ENCODE measurements around the gene PTPRN2.
"Not testable (repeated sequence)": the region's sequence is repeated elsewhere in the genome, so short reads cannot be mapped to it uniquely, and the experiment has no call there.

Gene PTPRN2

GRCh38 chr7:158348039-158348438 is 239.6 kb downstream of the PTPRN2 start:
- not testable (repeated sequence) for DNase-seq (ENCODE audit: low spot score)

- DNase-seq (ENCODE audit: low spot score) = no peak
Observed at GRCh38 chr7:158345731-158346130, 241.9 kb downstream of the PTPRN2 start.

GRCh38 chr7:158344706-158345300 is 242.8 kb downstream of the PTPRN2 start:
- no peak for DNase-seq (ENCODE audit: low spot score)

GRCh38 chr7:158343936-158344455 is 243.6 kb downstream of the PTPRN2 start:
- DNase-seq (ENCODE audit: low spot score) = no peak

- DNase-seq (ENCODE audit: low spot score) = no peak
Observed at GRCh38 chr7:158343526-158343925, 244.1 kb downstream of the PTPRN2 start.

- not testable (repeated sequence) for DNase-seq (ENCODE audit: low spot score)
Observed at GRCh38 chr7:158341097-158341496, 246.5 kb downstream of the PTPRN2 start.

- not testable (repeated sequence) for DNase-seq (ENCODE audit: low spot score)
Observed at GRCh38 chr7:158336952-158337351, 250.7 kb downstream of the PTPRN2 start.

GRCh38 chr7:158332516-158332915 is 255.1 kb downstream of the PTPRN2 start:
- not testable (repeated sequence) for DNase-seq (ENCODE audit: low spot score)

- not testable (repeated sequence) for DNase-seq (ENCODE audit: low spot score)
Observed at GRCh38 chr7:158331826-158332450, 255.7 kb downstream of the PTPRN2 start.

- DNase-seq (ENCODE audit: low spot score) = no peak
Observed at GRCh38 chr7:158329686-158330085, 257.9 kb downstream of the PTPRN2 start.

- no peak for DNase-seq (ENCODE audit: low spot score)
Observed at GRCh38 chr7:158329014-158329610, 258.5 kb downstream of the PTPRN2 start.

GRCh38 chr7:158328376-158329013 is 259.1 kb downstream of the PTPRN2 start:
- DNase-seq (ENCODE audit: low spot score) = no peak

- DNase-seq (ENCODE audit: low spot score) = no peak
Observed at GRCh38 chr7:158327571-158328180, 259.9 kb downstream of the PTPRN2 start.

GRCh38 chr7:158327012-158327411 is 260.6 kb downstream of the PTPRN2 start:
- no peak for DNase-seq (ENCODE audit: low spot score)

GRCh38 chr7:158325530-158326381 is 261.9 kb downstream of the PTPRN2 start:
- no peak for DNase-seq (ENCODE audit: low spot score)

GRCh38 chr7:158324397-158325360 is 262.9 kb downstream of the PTPRN2 start:
- no peak for DNase-seq (ENCODE audit: low spot score)

- no peak for DNase-seq (ENCODE audit: low spot score)
Observed at GRCh38 chr7:158323741-158324396, 263.8 kb downstream of the PTPRN2 start.

GRCh38 chr7:158322616-158323530 is 264.8 kb downstream of the PTPRN2 start:
- no peak for DNase-seq (ENCODE audit: low spot score)

Measured in D341Med (cell line).